H1 (cell line): ENCODE data around the gene RCSD1. TPM values are rescaled to one million over a fixed set of nuclear protein-coding genes. Genes with fewer than 3 reads are reported as not detected.

Source experiments
- EGR1 ChIP-seq: IDR thresholded peaks from 2 replicates; pipeline ENCODE4 v1.6.1; 2011; ENCODE audit warnings: low read depth, low read length, borderline replicate concordance
- HDAC6 ChIP-seq: IDR thresholded peaks from one replicate; pipeline ENCODE4 v1.7.1; 2012; ENCODE audit warnings: low read depth, mild to moderate bottlenecking, inconsistent platforms, low read length, moderate library complexity
- KDM4A ChIP-seq: IDR thresholded peaks from one replicate; pipeline ENCODE4 v1.7.1; 2012; ENCODE audit warnings: low read depth, mild to moderate bottlenecking, moderate library complexity, low read length, inconsistent platforms; ENCODE audit not compliant: severe bottlenecking
- POU5F1 ChIP-seq: IDR thresholded peaks from 2 replicates; pipeline ENCODE4 v1.6.1; 2011; ENCODE audit warnings: low read depth, mild to moderate bottlenecking, low read length, moderate library complexity
- SP2 ChIP-seq: IDR thresholded peaks from 2 replicates; pipeline ENCODE4 v1.6.1; 2012; ENCODE audit warnings: mild to moderate bottlenecking, low read length, inconsistent platforms
- SRF ChIP-seq: IDR thresholded peaks from 2 replicates; pipeline ENCODE4 v1.6.1; 2011; ENCODE audit warnings: mild to moderate bottlenecking, low read depth, low read length, moderate library complexity
- SUZ12 ChIP-seq: fragments of 200-600 bp; sonication (generic); IDR thresholded peaks from 2 replicates; pipeline ENCODE4 v1.6.1; 2012; ENCODE audit warnings: mild to moderate bottlenecking, inconsistent platforms, low read length, moderate library complexity, mixed read lengths
- polyA plus RNA-seq, 7 experiments: library from polyadenylated mRNA; depleted of rRNA in 3 of 7; stranded (reverse) in 5 of 7; unstranded in 2 of 7; fragments of >200 nt in 5 of 7; fragments of 200-250 nt in 2 of 7; gene quantifications; 1 replicate in 5 of 7; 2 replicates in 1 of 7; 4 replicates in 1 of 7; pipeline versions ENCODE4 v1.2.1 to v1.2.3, GENCODE V29; 2011 to 2013; ENCODE audit warnings: missing spikeins in 2 of 7, mixed read lengths in 2 of 7
- total RNA-seq: library from RNA; stranded (reverse); fragmentation: NEBNext Ultra II Directional; extraction: Animal tissue kit (Norgen Biotek cat#: 25700); gene quantifications from 2 replicates; pipeline ENCODE4 v1.2.1, GENCODE V29; 2021
- TF ChIP-seq, protein P1 (sequence below): fragments of 300-600 bp; sonication (generic); IDR thresholded peaks from 2 replicates; pipeline ENCODE4 v1.7.1; 2012; ENCODE audit warnings: low read length, moderate library complexity, mild to moderate bottlenecking, inconsistent platforms; ENCODE audit not compliant: insufficient replicate concordance

RCSD1 gene
- total and polyA plus RNA-seq, 2 of the 8 experiments (the other 6 are each of a cell fraction or from before 2014, with no cell fraction given), result 0.47 to 0.69 TPM

DNA sequence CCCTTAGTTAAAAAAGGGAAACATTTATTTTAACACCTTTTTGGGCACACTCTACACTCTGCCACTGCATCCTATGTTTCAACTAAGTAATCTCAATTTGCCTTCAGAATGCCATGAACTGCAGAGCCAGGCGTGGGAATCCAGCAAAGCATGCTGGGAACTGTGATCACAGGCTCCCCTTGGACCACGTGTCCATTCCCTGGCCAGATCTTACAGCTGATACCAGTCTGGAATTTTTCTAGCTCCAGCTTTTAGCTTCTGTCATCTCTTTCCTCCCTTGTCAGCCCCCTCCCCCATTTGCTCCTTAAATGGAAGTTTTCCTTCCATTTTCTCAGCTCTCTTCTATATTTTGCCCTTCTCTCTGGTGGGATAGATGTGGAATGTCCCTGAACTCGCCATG, 29.4 kb downstream of the RCSD1 start (continued):
- TF ChIP-seq, protein P1, sequence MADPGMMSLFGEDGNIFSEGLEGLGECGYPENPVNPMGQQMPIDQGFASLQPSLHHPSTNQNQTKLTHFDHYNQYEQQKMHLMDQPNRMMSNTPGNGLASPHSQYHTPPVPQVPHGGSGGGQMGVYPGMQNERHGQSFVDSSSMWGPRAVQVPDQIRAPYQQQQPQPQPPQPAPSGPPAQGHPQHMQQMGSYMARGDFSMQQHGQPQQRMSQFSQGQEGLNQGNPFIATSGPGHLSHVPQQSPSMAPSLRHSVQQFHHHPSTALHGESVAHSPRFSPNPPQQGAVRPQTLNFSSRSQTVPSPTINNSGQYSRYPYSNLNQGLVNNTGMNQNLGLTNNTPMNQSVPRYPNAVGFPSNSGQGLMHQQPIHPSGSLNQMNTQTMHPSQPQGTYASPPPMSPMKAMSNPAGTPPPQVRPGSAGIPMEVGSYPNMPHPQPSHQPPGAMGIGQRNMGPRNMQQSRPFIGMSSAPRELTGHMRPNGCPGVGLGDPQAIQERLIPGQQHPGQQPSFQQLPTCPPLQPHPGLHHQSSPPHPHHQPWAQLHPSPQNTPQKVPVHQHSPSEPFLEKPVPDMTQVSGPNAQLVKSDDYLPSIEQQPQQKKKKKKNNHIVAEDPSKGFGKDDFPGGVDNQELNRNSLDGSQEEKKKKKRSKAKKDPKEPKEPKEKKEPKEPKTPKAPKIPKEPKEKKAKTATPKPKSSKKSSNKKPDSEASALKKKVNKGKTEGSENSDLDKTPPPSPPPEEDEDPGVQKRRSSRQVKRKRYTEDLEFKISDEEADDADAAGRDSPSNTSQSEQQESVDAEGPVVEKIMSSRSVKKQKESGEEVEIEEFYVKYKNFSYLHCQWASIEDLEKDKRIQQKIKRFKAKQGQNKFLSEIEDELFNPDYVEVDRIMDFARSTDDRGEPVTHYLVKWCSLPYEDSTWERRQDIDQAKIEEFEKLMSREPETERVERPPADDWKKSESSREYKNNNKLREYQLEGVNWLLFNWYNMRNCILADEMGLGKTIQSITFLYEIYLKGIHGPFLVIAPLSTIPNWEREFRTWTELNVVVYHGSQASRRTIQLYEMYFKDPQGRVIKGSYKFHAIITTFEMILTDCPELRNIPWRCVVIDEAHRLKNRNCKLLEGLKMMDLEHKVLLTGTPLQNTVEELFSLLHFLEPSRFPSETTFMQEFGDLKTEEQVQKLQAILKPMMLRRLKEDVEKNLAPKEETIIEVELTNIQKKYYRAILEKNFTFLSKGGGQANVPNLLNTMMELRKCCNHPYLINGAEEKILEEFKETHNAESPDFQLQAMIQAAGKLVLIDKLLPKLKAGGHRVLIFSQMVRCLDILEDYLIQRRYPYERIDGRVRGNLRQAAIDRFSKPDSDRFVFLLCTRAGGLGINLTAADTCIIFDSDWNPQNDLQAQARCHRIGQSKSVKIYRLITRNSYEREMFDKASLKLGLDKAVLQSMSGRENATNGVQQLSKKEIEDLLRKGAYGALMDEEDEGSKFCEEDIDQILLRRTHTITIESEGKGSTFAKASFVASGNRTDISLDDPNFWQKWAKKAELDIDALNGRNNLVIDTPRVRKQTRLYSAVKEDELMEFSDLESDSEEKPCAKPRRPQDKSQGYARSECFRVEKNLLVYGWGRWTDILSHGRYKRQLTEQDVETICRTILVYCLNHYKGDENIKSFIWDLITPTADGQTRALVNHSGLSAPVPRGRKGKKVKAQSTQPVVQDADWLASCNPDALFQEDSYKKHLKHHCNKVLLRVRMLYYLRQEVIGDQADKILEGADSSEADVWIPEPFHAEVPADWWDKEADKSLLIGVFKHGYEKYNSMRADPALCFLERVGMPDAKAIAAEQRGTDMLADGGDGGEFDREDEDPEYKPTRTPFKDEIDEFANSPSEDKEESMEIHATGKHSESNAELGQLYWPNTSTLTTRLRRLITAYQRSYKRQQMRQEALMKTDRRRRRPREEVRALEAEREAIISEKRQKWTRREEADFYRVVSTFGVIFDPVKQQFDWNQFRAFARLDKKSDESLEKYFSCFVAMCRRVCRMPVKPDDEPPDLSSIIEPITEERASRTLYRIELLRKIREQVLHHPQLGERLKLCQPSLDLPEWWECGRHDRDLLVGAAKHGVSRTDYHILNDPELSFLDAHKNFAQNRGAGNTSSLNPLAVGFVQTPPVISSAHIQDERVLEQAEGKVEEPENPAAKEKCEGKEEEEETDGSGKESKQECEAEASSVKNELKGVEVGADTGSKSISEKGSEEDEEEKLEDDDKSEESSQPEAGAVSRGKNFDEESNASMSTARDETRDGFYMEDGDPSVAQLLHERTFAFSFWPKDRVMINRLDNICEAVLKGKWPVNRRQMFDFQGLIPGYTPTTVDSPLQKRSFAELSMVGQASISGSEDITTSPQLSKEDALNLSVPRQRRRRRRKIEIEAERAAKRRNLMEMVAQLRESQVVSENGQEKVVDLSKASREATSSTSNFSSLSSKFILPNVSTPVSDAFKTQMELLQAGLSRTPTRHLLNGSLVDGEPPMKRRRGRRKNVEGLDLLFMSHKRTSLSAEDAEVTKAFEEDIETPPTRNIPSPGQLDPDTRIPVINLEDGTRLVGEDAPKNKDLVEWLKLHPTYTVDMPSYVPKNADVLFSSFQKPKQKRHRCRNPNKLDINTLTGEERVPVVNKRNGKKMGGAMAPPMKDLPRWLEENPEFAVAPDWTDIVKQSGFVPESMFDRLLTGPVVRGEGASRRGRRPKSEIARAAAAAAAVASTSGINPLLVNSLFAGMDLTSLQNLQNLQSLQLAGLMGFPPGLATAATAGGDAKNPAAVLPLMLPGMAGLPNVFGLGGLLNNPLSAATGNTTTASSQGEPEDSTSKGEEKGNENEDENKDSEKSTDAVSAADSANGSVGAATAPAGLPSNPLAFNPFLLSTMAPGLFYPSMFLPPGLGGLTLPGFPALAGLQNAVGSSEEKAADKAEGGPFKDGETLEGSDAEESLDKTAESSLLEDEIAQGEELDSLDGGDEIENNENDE, result no peak
- TF ChIP-seq POU5F1 (no peak), HDAC6 (no peak), SP2 (no peak), KDM4A (no peak), EGR1 (no peak), SRF (no peak), SUZ12 (no peak)
